H9 (cell line): ENCODE results near the gene ANTKMT. TPM values are rescaled to one million over a fixed set of nuclear protein-coding genes. Genes with fewer than 3 reads are reported as not detected.

Experiments used
- DNase-seq: peaks from one replicate; pipeline ENCODE4 v3.0.0-alpha.2; 2017
- H2AFZ ChIP-seq: one replicate; pipeline ENCODE4 v1.6.1; 2013; ENCODE audit warnings: mild to moderate bottlenecking, low read length, control low read depth, moderate library complexity
- H2AK5ac ChIP-seq: 2 replicates; pipeline ENCODE4 v1.6.1; 2013; ENCODE audit warnings: low read length, control low read depth, mixed read lengths; ENCODE audit not compliant: insufficient read length
- H2BK120ac ChIP-seq: one replicate; pipeline ENCODE4 v1.6.1; 2013; ENCODE audit warnings: low read depth, mild to moderate bottlenecking, low read length, control low read depth, inconsistent platforms; ENCODE audit not compliant: poor library complexity, severe bottlenecking
- H2BK12ac ChIP-seq: 2 replicates; pipeline ENCODE4 v1.6.1; 2013; ENCODE audit warnings: low read length, control low read depth, mixed read lengths, low read depth; ENCODE audit not compliant: insufficient read length
- H2BK15ac ChIP-seq: 2 replicates; pipeline ENCODE4 v1.6.1; 2013; ENCODE audit warnings: low read depth, low read length, control low read depth
- H2BK20ac ChIP-seq: one replicate; pipeline ENCODE4 v1.6.1; 2013; ENCODE audit warnings: low read depth, mild to moderate bottlenecking, low read length, control low read depth, inconsistent platforms; ENCODE audit not compliant: poor library complexity, severe bottlenecking
- H2BK5ac ChIP-seq: 2 replicates; pipeline ENCODE4 v1.6.1; 2013; ENCODE audit warnings: low read length, control low read depth, mixed read lengths; ENCODE audit not compliant: insufficient read length
- H3K14ac ChIP-seq: 2 replicates; pipeline ENCODE4 v1.6.1; 2013; ENCODE audit warnings: low read length, control low read depth; ENCODE audit not compliant: insufficient read depth
- H3K18ac ChIP-seq: 2 replicates; pipeline ENCODE4 v1.6.1; 2013; ENCODE audit warnings: low read depth, mild to moderate bottlenecking, mixed read lengths, low read length, control low read depth; ENCODE audit not compliant: insufficient read length
- H3K23ac ChIP-seq: 2 replicates; pipeline ENCODE4 v1.6.1; 2013; ENCODE audit warnings: low read length, control low read depth, mixed read lengths, low read depth; ENCODE audit not compliant: insufficient read length
- H3K23me2 ChIP-seq: 2 replicates; pipeline ENCODE4 v1.6.1; 2013; ENCODE audit warnings: low read depth, mild to moderate bottlenecking, mixed read lengths, low read length, control low read depth; ENCODE audit not compliant: insufficient read length, poor library complexity, severe bottlenecking
- H3K27ac ChIP-seq: 2 replicates; pipeline ENCODE4 v1.5.1; 2013; ENCODE audit warnings: low read length, control low read depth, mixed read lengths, low read depth; ENCODE audit not compliant: insufficient read length
- H3K27me3 ChIP-seq: 2 replicates; pipeline ENCODE4 v1.6.1; 2013; ENCODE audit warnings: low read length, control low read depth, inconsistent platforms; ENCODE audit not compliant: insufficient read depth
- H3K4ac ChIP-seq: 2 replicates; pipeline ENCODE4 v1.6.1; 2013; ENCODE audit warnings: low read depth, mild to moderate bottlenecking, control low read depth, inconsistent platforms, low read length, moderate library complexity
- H3K4me1 ChIP-seq: 2 replicates; pipeline ENCODE4 v1.6.1; 2013; ENCODE audit warnings: low read length, control low read depth, inconsistent platforms; ENCODE audit not compliant: insufficient read depth
- H3K4me2 ChIP-seq: 2 replicates; pipeline ENCODE4 v1.6.1; 2013; ENCODE audit warnings: low read length, control low read depth, mixed read lengths; ENCODE audit not compliant: insufficient read length, insufficient read depth
- H3K56ac ChIP-seq: 2 replicates; pipeline ENCODE4 v1.6.1; 2013; ENCODE audit warnings: low read depth, mild to moderate bottlenecking, mixed read lengths, low read length, control low read depth; ENCODE audit not compliant: insufficient read length
- H3K79me1 ChIP-seq: 2 replicates; pipeline ENCODE4 v1.6.1; 2013; ENCODE audit warnings: low read depth, mild to moderate bottlenecking, moderate library complexity, low read length, control low read depth, inconsistent platforms; ENCODE audit not compliant: insufficient read depth, poor library complexity, severe bottlenecking
- H3K79me2 ChIP-seq: 2 replicates; pipeline ENCODE4 v1.6.1; 2013; ENCODE audit warnings: low read length, control low read depth, inconsistent platforms; ENCODE audit not compliant: insufficient read depth
- H3K9ac ChIP-seq: 2 replicates; pipeline ENCODE4 v1.6.1; 2013; ENCODE audit warnings: low read length, control low read depth, mixed read lengths; ENCODE audit not compliant: insufficient read length; ENCODE audit errors: extremely low read depth
- H3K9me3 ChIP-seq: one replicate; pipeline ENCODE4 v1.6.1; 2013; ENCODE audit warnings: low read depth, low read length, inconsistent platforms; ENCODE audit not compliant: control insufficient read depth
- H3T11ph ChIP-seq: one replicate; pipeline ENCODE4 v1.6.1; 2013; ENCODE audit warnings: mild to moderate bottlenecking, low read length, control low read depth, inconsistent platforms
- H4K20me1 ChIP-seq: one replicate; pipeline ENCODE4 v1.6.1; 2013; ENCODE audit not compliant: control insufficient read depth, insufficient read length, insufficient read depth
- H4K5ac ChIP-seq: 2 replicates; pipeline ENCODE4 v1.6.1; 2013; ENCODE audit warnings: low read depth, mild to moderate bottlenecking, mixed read lengths, low read length, control low read depth; ENCODE audit not compliant: insufficient read length
- H4K8ac ChIP-seq: replicated peaks from 2 replicates; pipeline ENCODE4 v1.6.1; 2013; ENCODE audit warnings: low read length, control low read depth, mixed read lengths, low read depth; ENCODE audit not compliant: insufficient read length
- H4K91ac ChIP-seq: 2 replicates; pipeline ENCODE4 v1.6.1; 2013; ENCODE audit warnings: low read depth, mild to moderate bottlenecking, moderate library complexity, mixed read lengths, low read length, control low read depth; ENCODE audit not compliant: insufficient read length
- H3K27ac Mint-ChIP-seq, 3 experiments: 2 replicates in 2 of 3; 3 replicates in 1 of 3; pipeline ENCODE4 v1.8.0; 2020 to 2021; ENCODE audit warnings: mixed read lengths in 3 of 3, mild to moderate bottlenecking in 1 of 3, moderate library complexity in 1 of 3
- H3K27me3 Mint-ChIP-seq: 2 replicates; pipeline ENCODE4 v1.8.0; 2021; ENCODE audit warnings: low read depth, mild to moderate bottlenecking, moderate library complexity, mixed read lengths
- H3K36me3 Mint-ChIP-seq, 3 experiments: 2 replicates in 2 of 3; 3 replicates in 1 of 3; pipeline ENCODE4 v1.8.0; 2020 to 2021; ENCODE audit warnings: low read depth in 3 of 3, mixed read lengths in 3 of 3; ENCODE audit not compliant: insufficient read depth in 1 of 3
- H3K4me1 Mint-ChIP-seq, 2 experiments: 2 replicates each; pipeline ENCODE4 v1.8.0; 2020; ENCODE audit warnings: mixed read lengths in 2 of 2
- H3K4me3 Mint-ChIP-seq, 2 experiments: 2 replicates in 1 of 2; 3 replicates in 1 of 2; pipeline ENCODE4 v1.8.0; 2020 to 2021; ENCODE audit warnings: mild to moderate bottlenecking in 2 of 2, mixed read lengths in 2 of 2, moderate library complexity in 1 of 2
- H3K9me3 Mint-ChIP-seq, 2 experiments: 2 replicates in 1 of 2; 3 replicates in 1 of 2; pipeline ENCODE4 v1.8.0; 2020; ENCODE audit warnings: mild to moderate bottlenecking in 2 of 2, mixed read lengths in 2 of 2, moderate library complexity in 1 of 2
- CTCF ChIP-seq: fragments of 200-600 bp; sonication (generic); conservative IDR thresholded peaks from 3 replicates; pipeline ENCODE4 v1.8.0; 2021; ENCODE audit warnings: antibody characterized with exemption, mild to moderate bottlenecking
- WGBS: extraction: QIAGEN DNeasy Blood & Tissue Kit; methylation state at CpG from one replicate; pipeline ENCODE4 v1.1.7; 2013; ENCODE audit warnings: missing lambda C conversion rate, low lambda C conversion rate, mixed read lengths; ENCODE audit not compliant: insufficient read length; ENCODE audit errors: extremely low coverage; 5-methylcytosine and 5-hydroxymethylcytosine counted together
- total RNA-seq: library from RNA; stranded (reverse); gene quantifications from 2 replicates; pipeline ENCODE4 v1.2.1, GENCODE V29; 2021

Gene ANTKMT
- total RNA-seq, 1 experiment from 2014 or later: 31.5 TPM

- Histone ChIP-seq H4K5ac (no peak overlapping the region), H3K56ac (no peak overlapping the region), H2BK12ac (no peak overlapping the region), H3K79me1 (no peaks in the 10 kb centered on the region), H3K4ac (no peak overlapping the region), H3K4me1 (no peaks in the 10 kb centered on the region), H3K4me2 (no peak overlapping the region), H3K27ac (no peak overlapping the region), H3K27me3 (no peaks in the 10 kb centered on the region; the same call in 1 of the 2 replicates), H2BK20ac (no peak overlapping the region), H2BK15ac (no peak overlapping the region), H4K8ac (no peak overlapping the region), H3K23me2 (peaks cover 10% of the 10 kb centered on the region), H3T11ph (no peak overlapping the region), H2AK5ac (no peak overlapping the region), H3K23ac (no peak overlapping the region), H2AFZ (no peak overlapping the region), H4K20me1 (no peaks in the 10 kb centered on the region), H3K79me2 (no peaks in the 10 kb centered on the region), H3K18ac (no peak overlapping the region), H3K9ac (no peak overlapping the region), H3K14ac (no peak overlapping the region), H2BK120ac (no peak overlapping the region), H4K91ac (no peak overlapping the region), H3K9me3 (no peaks in the 10 kb centered on the region), H2BK5ac (no peak overlapping the region)
- TF ChIP-seq CTCF: no peak
- Mint-ChIP-seq H3K36me3 (peaks cover 0 to 5% (median 3%) of the 10 kb centered on the region in 3 experiments; a peak in 1 of 7 replicates), H3K9me3 (no peaks in the 10 kb centered on the region), H3K4me3 (peak overlapping the region in 1 of 2 experiments; percentile 58; a peak in 3 of 5 replicates), H3K27me3 (peaks cover 32% of the 10 kb centered on the region), H3K27ac (no peak overlapping the region), H3K4me1 (peaks cover 14 to 28% of the 10 kb centered on the region in 2 experiments)
- WGBS: no CpG with 5 or more reads among the region's 6 CpGs
- DNase-seq: no peak
Measured at GRCh38 chr16:718922-719321, 2.0 kb upstream of the ANTKMT start.
